Mesenchymal stem cell (in vitro differentiated cells and primary cell): Measurements from ENCODE around the gene SLC5A10.

Experiments used
- DNase-seq: peaks from one replicate; pipeline ENCODE4 v3.0.0-alpha.2; 2013
- H2AFZ ChIP-seq: one replicate; pipeline ENCODE4 v1.6.1; 2013; ENCODE audit warnings: low read depth, mild to moderate bottlenecking, control low read depth, inconsistent platforms, low read length, moderate library complexity
- H2AK5ac ChIP-seq: 2 replicates; pipeline ENCODE4 v1.6.1; 2013; ENCODE audit warnings: low read length, moderate library complexity, mild to moderate bottlenecking, inconsistent platforms; ENCODE audit not compliant: severe bottlenecking
- H2BK120ac ChIP-seq: one replicate; pipeline ENCODE4 v1.6.1; 2013; ENCODE audit warnings: low read depth, mild to moderate bottlenecking, inconsistent platforms, low read length, moderate library complexity
- H2BK12ac ChIP-seq, 2 experiments: one replicate each; pipeline ENCODE4 v1.6.1; 2013; ENCODE audit warnings: inconsistent platforms in 2 of 2, low read length in 2 of 2, mild to moderate bottlenecking in 2 of 2, moderate library complexity in 2 of 2, control low read depth in 1 of 2
- H2BK15ac ChIP-seq: one replicate; pipeline ENCODE4 v1.6.1; 2013; ENCODE audit warnings: mild to moderate bottlenecking, low read depth, inconsistent platforms; ENCODE audit not compliant: poor library complexity, severe bottlenecking
- H2BK5ac ChIP-seq: 2 replicates; pipeline ENCODE4 v1.6.1; 2013; ENCODE audit warnings: low read depth, mild to moderate bottlenecking, low read length, control low read depth, inconsistent platforms; ENCODE audit not compliant: poor library complexity, severe bottlenecking
- H3K14ac ChIP-seq, 2 experiments: one replicate each; pipeline ENCODE4 v1.6.1; 2013; ENCODE audit warnings: inconsistent platforms in 2 of 2, low read length in 2 of 2, control low read depth in 1 of 2, mild to moderate bottlenecking in 1 of 2, moderate library complexity in 1 of 2
- H3K18ac ChIP-seq, 2 experiments: one replicate each; pipeline ENCODE4 v1.6.1; 2013; ENCODE audit warnings: inconsistent platforms in 2 of 2, low read length in 2 of 2, control low read depth in 1 of 2, low read depth in 1 of 2, mild to moderate bottlenecking in 1 of 2
- H3K23ac ChIP-seq, 2 experiments: one replicate each; pipeline ENCODE4 v1.6.1; 2013; ENCODE audit warnings: inconsistent platforms in 2 of 2, low read length in 2 of 2, mild to moderate bottlenecking in 2 of 2, moderate library complexity in 2 of 2, control low read depth in 1 of 2
- H3K27ac ChIP-seq: 2 replicates; pipeline ENCODE4 v1.5.1; 2013; ENCODE audit warnings: mild to moderate bottlenecking, moderate library complexity, low read length, control low read depth, inconsistent platforms; ENCODE audit not compliant: poor library complexity, severe bottlenecking
- H3K27me3 ChIP-seq, 2 experiments: 2 replicates each; pipeline versions ENCODE4 v1.6.1 to v1.7.0; 2013; ENCODE audit warnings: low read length in 2 of 2, mild to moderate bottlenecking in 2 of 2, moderate library complexity in 2 of 2, control low read depth in 1 of 2, inconsistent platforms in 1 of 2; ENCODE audit not compliant: control insufficient read depth in 1 of 2, insufficient read depth in 1 of 2
- H3K36me3 ChIP-seq, 2 experiments: 2 replicates each; pipeline versions ENCODE4 v1.6.1 to v1.7.0; 2013; ENCODE audit warnings: low read length in 2 of 2, control low read depth in 1 of 2, inconsistent platforms in 1 of 2, low read depth in 1 of 2, mild to moderate bottlenecking in 1 of 2; ENCODE audit not compliant: insufficient read depth in 2 of 2, control insufficient read depth in 1 of 2
- H3K4ac ChIP-seq, 2 experiments: one replicate each; pipeline ENCODE4 v1.6.1; 2013; ENCODE audit warnings: inconsistent platforms in 2 of 2, low read length in 2 of 2, mild to moderate bottlenecking in 2 of 2, moderate library complexity in 2 of 2, control low read depth in 1 of 2, low read depth in 1 of 2
- H3K4me1 ChIP-seq: 2 replicates; pipeline ENCODE4 v1.6.1; 2013; ENCODE audit warnings: low read depth, low read length, control low read depth; ENCODE audit not compliant: control insufficient read depth, insufficient read depth
- H3K4me2 ChIP-seq: 2 replicates; pipeline ENCODE4 v1.6.1; 2013; ENCODE audit warnings: low read length, mild to moderate bottlenecking, inconsistent platforms; ENCODE audit not compliant: poor library complexity, severe bottlenecking
- H3K4me3 ChIP-seq, 2 experiments: 2 replicates each; pipeline versions ENCODE4 v1.5.1 to v1.7.0; 2013; ENCODE audit warnings: low read length in 2 of 2, mild to moderate bottlenecking in 2 of 2, control low read depth in 1 of 2, low read depth in 1 of 2; ENCODE audit not compliant: insufficient read depth in 1 of 2
- H3K79me1 ChIP-seq: replicated peaks from 2 replicates; pipeline ENCODE4 v1.6.1; 2013; ENCODE audit warnings: mild to moderate bottlenecking, control low read depth, low read length, inconsistent platforms; ENCODE audit not compliant: poor library complexity, severe bottlenecking
- H3K9ac ChIP-seq: 2 replicates; pipeline ENCODE4 v1.7.0; 2013; ENCODE audit warnings: mild to moderate bottlenecking, low read length, moderate library complexity
- H3K9me3 ChIP-seq: 2 replicates; pipeline ENCODE4 v1.7.0; 2013; ENCODE audit warnings: mild to moderate bottlenecking, low read length; ENCODE audit not compliant: control insufficient read depth
- H4K8ac ChIP-seq: one replicate; pipeline ENCODE4 v1.6.1; 2013; ENCODE audit warnings: inconsistent platforms, mild to moderate bottlenecking, low read length, moderate library complexity
- H4K91ac ChIP-seq: one replicate; pipeline ENCODE4 v1.6.1; 2013; ENCODE audit warnings: mild to moderate bottlenecking, low read length, inconsistent platforms
- WGBS: methylation state at CpG from one replicate; pipeline ENCODE4 v1.1.7; 2013; ENCODE audit warnings: mixed read lengths; 5-methylcytosine and 5-hydroxymethylcytosine counted together

SLC5A10 gene

DNA sequence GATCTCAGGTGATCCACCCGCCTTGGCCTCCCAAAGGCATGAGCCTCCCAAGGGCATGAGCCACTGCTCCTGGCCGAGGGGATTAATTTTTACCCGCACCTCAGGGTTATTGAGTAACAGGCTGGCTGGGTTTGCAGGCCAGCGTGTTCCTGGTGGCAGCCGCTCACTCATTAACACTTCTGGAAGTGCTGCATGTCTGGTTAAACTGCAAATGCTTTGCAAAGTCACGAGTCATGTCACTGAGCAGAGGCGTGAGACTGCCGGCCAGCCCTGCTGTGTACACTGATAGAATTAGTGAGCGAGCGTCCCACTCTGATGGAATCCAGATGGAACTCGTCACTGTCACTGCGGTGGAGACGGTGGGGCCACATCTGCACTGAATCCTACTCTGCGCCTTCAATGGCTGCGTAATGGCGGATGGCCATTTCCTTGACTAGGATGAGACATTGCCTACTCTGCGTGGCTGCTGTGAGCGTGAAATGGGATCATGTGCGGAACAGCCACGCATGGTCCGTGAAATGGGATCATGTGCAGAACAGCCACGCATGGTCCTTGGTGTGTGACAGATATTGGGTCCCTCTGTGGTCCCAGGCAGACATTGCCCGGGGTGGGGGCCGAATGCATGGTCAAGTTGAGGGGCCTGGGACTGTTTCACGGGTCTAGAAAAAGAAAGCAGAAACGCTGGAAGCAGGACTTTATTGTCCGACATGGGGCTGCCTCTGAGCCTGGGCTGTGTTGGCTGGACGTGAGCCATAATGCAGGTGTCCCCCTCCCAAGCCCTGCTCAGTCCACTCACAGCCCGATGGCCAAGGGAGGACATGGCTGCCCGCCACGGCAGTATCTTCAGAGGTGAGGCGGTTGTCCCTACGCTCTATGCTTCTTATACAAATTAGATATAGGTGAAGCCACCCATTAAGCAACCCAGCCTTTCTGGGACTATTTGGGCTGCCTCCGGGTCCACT, 740 bp upstream of the SLC5A10 start:
- Histone ChIP-seq H3K4me2 (no peak overlapping the region), H2BK5ac (no peak overlapping the region), H3K4ac (no peak overlapping the region), H4K91ac (no peak overlapping the region), H2BK12ac (no peak overlapping the region), H3K14ac (peak overlapping the region in 1 of 2 experiments; percentile 61), H2AK5ac (peak overlapping the region; percentile 57), H2BK15ac (no peak overlapping the region), H3K27ac (peak overlapping the region; percentile 14), H3K23ac (peak overlapping the region in 1 of 2 experiments; percentile 51), H3K18ac (no peak overlapping the region), H3K79me1 (no peaks in the 10 kb centered on the region), H3K9me3 (no peaks in the 10 kb centered on the region), H3K9ac (no peak overlapping the region), H4K8ac (no peak overlapping the region), H3K27me3 (peaks cover 0 to 53% of the 10 kb centered on the region in 2 experiments), H2BK120ac (no peak overlapping the region), H2AFZ (no peak overlapping the region), H3K4me1 (peaks cover 23% of the 10 kb centered on the region), H3K36me3 (no peaks in the 10 kb centered on the region), H3K4me3 (no peak overlapping the region)
- no peak for DNase-seq
- 73% methylated on average over 34 of the region's 34 CpGs for WGBS

- Histone ChIP-seq H4K8ac (no peak overlapping the region), H3K79me1 (no peaks in the 10 kb centered on the region), H3K36me3 (no peaks in the 10 kb centered on the region), H3K4me3 (no peak overlapping the region), H3K4me2 (no peak overlapping the region), H2BK120ac (no peak overlapping the region), H2AK5ac (peak overlapping the region; percentile 31), H3K9ac (no peak overlapping the region), H3K23ac (no peak overlapping the region), H2BK15ac (no peak overlapping the region), H3K9me3 (no peaks in the 10 kb centered on the region), H3K18ac (no peak overlapping the region), H3K27me3 (peaks cover 0 to 35% of the 10 kb centered on the region in 2 experiments), H4K91ac (no peak overlapping the region), H3K14ac (no peak overlapping the region), H3K27ac (no peak overlapping the region), H3K4me1 (peaks cover 19% of the 10 kb centered on the region), H2BK5ac (no peak overlapping the region), H3K4ac (no peak overlapping the region), H2BK12ac (no peak overlapping the region), H2AFZ (no peak overlapping the region)
- WGBS = 96% methylated on average over 14 of the region's 14 CpGs
- no peak for DNase-seq
Measured at GRCh38 chr17:18953231-18953728, 1.3 kb downstream of the SLC5A10 start.

GRCh38 chr17:18954321-18954720, 2.4 kb downstream of the SLC5A10 start:
- Histone ChIP-seq H3K18ac (no peak overlapping the region), H2AK5ac (no peak overlapping the region), H3K9ac (no peak overlapping the region), H2BK15ac (no peak overlapping the region), H3K9me3 (no peaks in the 10 kb centered on the region), H3K14ac (no peak overlapping the region), H2BK120ac (no peak overlapping the region), H3K79me1 (no peaks in the 10 kb centered on the region), H3K36me3 (no peaks in the 10 kb centered on the region), H3K27ac (no peak overlapping the region), H3K4ac (no peak overlapping the region), H3K4me2 (no peak overlapping the region), H3K4me1 (peaks cover 28% of the 10 kb centered on the region), H2BK12ac (no peak overlapping the region), H4K8ac (no peak overlapping the region), H2AFZ (no peak overlapping the region), H3K27me3 (peaks cover 0 to 35% of the 10 kb centered on the region in 2 experiments), H4K91ac (no peak overlapping the region), H3K4me3 (no peak overlapping the region), H3K23ac (no peak overlapping the region), H2BK5ac (no peak overlapping the region)
- DNase-seq = no peak
- WGBS = 92% methylated on average over 3 of the region's 3 CpGs

DNA sequence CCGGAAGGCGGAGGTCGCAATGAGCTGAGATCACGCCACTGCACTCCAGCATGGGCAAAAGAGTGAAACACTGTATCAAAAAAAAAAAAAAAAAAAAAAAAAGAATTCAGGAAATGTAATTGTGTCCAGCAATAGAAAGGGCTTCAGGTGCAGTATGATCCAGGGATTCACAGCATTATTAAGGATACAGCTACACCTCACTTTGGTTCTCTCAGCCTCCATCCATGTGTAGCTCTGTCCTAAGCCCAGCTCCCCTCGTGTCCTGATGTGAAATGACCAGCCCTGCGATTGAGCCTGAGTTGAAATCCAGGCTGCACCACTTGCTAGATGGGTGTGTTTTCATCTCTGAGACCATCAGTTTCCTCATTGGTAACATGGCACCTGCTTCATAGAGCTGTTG, 3.0 kb downstream of the SLC5A10 start:
- no peak overlapping the region for H3K9ac ChIP-seq
- no peak overlapping the region for H2BK120ac ChIP-seq
- H2BK5ac ChIP-seq = no peak overlapping the region
- H3K27me3 ChIP-seq = peaks cover 0 to 30% of the 10 kb centered on the region in 2 experiments
- no peaks in the 10 kb centered on the region for H3K9me3 ChIP-seq
- H4K91ac ChIP-seq = no peak overlapping the region
- no peaks in the 10 kb centered on the region for H3K79me1 ChIP-seq
- no peak overlapping the region for H2BK15ac ChIP-seq
- no peak overlapping the region for H3K23ac ChIP-seq
- H3K4me3 ChIP-seq = no peak overlapping the region
- H3K18ac ChIP-seq = no peak overlapping the region
- H3K4ac ChIP-seq = no peak overlapping the region
- DNase-seq = no peak
- H2BK12ac ChIP-seq = no peak overlapping the region
- no peak overlapping the region for H4K8ac ChIP-seq
- no peak overlapping the region for H3K27ac ChIP-seq
- H2AFZ ChIP-seq = no peak overlapping the region
- no peak overlapping the region for H3K14ac ChIP-seq
- H3K4me2 ChIP-seq = no peak overlapping the region
- H3K4me1 ChIP-seq = peaks cover 30% of the 10 kb centered on the region
- H3K36me3 ChIP-seq = no peaks in the 10 kb centered on the region
- 93% methylated on average over 6 of the region's 6 CpGs for WGBS
- H2AK5ac ChIP-seq = no peak overlapping the region
